ENCODE data around the gene WWOX.

Gene WWOX

DNA sequence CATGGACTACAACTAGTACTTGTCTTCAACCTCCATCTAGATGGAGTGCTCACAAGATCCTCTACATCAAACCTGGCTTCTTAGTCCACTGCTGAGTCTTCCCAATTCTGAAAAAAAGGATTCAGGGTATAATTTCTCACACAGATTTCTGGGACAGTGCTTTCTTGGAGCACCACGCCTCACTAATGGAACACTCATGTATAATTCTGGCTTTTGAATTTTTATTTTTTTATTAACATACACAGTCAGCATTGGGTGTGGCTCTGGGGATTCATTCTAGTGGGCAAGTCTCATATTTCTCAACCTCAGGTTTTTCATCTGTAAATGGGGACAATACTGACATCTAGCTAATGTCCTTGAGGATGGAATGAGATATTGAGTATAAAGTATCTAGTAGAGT, 696.0 kb downstream of the WWOX start:
- no peak for DNase-seq (ENCODE audit: low read depth in 2 of 2)

DNA sequence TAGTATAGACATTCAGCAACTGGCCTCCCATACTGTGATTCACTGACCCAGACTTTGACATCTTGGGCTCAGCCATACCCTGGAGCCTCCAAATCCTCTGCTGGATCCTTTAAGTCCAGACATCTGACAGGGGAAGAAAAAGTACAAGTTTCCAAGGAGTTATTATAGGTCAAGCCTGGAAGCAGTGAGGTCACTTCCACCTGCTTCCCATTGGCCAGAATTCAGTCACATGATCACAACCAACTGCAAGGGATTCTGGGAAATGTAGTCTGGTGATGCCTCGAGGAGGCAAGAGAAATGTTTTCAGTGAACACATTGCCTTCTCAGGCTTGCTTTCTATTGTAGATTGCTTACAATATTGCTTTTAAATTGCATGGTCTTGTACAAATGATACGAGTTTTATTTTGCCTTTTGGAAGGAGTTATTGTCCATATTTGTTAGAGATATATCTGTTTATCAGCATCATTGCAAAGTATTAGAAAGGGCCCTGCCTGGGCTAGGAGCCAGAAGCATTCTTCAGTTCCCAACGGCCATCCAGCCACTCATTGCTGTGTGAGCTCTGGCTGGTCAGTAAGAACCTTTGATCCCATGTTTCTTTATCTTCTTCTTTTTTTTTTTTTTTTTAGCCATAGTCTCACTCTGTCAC, 696.9 kb downstream of the WWOX start:
- DNase-seq (ENCODE audit: low read depth in 2 of 2): no peak

DNA sequence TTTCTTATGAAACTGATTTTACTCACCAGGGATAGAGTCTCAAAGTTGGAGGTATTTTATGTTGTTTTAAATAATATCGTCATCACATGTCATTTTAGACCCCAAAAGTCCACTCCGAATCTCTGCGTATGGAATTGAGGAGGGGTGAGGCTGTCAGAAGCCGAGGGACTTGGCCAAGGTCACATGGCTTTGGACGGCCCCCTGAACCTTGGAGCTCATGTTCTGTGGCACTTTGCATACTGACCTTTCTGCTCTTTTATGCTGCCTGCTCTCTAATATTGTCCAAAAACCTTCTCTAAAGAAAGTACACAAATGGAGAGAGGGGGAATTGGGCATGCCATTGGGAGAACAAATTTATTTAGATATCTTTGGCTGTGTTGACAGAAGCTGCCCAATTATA, 700.0 kb downstream of the WWOX start:
- DNase-seq (ENCODE audit: low read depth in 2 of 2): no peak

DNA sequence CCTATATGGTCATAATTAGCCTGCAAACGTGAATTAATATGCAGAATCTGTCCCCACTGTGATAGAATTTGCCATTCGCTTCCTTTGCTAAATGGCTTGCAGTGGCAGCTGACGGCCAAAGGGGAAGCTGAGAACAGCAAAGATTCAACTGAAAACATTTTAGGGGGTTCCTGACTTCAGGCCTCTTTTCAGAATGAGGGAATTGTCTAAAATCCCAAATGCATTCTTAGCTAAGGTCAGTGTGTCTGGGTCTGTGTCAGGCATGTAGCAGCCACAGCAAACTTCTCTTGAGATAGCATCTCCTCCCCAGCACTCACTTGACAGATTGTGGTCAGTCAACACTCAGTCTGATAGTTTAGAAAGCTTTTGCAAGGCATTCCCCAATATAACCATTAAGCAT, 701.1 kb downstream of the WWOX start:
- DNase-seq (ENCODE audit: low read depth in 2 of 2): no peak

DNA sequence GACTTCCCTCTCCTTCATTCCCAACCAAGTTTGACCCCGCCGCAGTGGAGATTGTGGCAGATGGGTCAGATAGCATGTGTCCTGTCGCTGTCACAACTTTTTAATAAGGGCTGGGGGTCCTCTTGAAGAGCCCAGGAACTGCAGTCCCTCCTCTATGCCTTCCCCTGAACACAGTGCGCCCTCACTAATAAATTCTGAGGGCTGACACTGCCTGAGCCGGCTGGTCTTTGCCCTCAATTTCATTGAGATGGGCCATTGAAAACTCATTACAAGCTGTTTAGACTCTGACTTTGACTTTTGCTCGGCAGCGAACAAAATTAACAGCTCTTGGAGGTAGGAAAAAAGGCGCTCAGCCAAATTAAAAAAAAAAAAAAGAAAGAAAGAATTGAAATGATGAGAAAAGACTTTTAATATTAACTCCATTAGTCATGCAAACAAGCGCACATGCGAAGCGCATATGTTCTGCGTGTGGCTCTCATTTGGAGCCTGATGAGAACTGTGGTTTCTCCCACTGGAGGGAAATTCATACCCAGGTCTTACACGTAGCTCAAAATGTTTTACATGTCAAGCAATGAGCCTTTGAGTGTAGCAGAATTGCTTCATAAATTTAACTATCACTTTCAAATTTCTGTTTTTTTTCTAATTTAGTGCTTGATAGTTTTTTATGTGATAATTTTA, 704.7 kb downstream of the WWOX start:
- no peak for DNase-seq (ENCODE audit: low read depth in 2 of 2)

DNA sequence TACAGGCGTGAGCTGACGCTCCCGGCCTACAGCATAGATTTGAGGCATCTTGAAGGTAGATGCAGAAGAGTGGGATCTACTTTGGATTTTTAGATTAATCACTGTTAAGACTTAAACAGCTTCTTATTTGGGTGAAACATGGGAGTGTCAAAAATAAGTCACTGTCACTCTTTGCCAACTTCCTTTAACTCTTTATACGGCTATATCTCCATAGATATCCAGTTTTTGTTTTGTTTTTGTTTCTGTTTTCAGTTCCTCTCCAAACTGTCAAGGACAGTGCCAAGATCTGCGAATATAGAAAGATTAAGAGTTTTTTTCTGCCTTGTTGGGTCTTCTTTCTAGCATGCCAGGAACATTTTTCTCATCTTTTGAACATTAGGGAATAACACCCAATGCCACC, 706.1 kb downstream of the WWOX start:
- DNase-seq (ENCODE audit: low read depth in 2 of 2): no peak

DNA sequence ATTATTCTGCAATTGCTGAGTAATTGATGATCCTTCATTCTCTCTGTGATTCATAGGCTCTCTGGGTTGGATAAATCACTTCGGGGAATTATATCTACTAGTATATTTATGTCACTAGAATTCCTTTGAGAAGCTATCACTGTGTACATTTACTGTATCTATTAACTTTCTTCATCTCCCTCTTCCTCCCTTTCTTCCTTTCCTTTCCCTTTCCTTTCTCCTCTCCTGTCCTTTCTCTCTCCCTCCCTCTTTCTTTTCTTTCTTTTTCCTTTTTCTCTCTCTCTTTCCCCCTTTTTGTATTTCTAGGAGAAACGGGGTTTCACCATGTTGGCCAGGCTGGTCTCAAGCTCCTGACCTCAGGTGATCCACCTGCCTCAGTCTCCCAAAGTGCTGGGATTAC, 711.8 kb downstream of the WWOX start:
- no peak for DNase-seq (ENCODE audit: low read depth in 2 of 2)

DNA sequence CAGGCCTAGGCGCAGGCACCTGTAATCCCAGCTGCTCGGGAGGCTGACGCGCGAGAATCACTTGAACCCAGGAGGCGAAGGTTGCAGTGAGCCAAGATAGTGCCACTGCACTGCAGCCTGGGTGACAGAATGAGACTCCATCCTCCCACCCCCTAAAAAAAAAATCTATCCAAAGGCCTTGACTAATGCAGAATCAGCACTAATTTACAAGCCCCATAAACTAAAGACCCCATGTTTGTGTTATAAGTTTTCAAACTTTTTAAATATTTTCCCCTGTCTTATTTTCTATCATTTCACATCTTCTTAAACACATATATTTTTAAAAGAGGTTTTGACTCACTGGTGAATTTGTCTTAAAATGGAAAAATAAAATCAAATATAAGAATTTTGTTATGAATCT, 713.1 kb downstream of the WWOX start:
- DNase-seq (ENCODE audit: low read depth in 2 of 2): no peak

DNA sequence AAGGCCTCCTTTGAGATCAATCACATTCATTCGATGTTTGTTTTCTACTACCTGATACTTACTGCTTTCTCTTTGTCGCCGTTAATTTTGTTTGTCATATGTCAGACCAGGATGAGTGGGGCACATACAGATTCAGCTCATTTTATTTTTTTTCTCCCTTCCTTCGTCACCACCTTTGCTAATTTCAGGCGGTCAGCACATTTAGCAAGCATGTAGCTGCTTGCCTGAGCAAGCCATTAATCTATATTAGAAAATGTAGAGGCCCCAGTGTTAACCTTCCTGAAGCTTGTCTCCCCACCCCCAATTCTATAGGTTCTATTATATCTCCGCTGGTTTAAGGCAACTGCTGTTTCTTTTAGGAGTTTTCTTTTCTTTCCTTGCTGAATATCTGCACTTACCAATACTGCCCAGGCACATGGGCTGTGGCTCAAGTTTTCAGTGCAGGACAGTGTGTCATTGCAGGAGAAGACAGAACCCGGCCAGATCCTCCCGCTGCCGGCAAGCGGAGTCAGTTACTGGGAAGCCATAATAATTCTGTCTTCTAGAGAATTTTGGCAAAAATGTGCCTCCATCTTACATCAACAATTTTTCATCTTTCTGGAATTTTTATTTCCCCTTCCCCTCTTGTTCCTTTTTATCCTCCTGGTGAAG, 714.3 kb downstream of the WWOX start:
- DNase-seq (ENCODE audit: low read depth in 2 of 2): no peak

DNA sequence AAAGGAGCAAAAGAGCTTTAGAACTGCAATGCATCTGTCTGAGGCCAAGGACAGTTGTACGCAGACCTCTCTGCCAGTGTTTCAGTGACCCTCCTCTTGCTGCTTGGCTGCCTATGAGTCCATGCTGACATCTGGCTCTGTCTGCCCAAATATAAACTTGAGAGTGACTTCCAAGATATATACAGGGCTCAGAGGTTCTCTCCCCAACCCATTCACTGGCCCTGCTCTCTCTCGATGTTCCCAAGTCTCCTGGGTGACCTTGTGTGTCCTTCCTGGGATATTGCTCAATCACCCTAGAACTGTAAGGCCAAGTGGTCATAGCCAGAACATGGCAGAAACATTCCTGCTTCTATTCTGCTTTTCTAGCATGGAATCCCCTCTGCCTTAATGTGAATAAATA, 716.3 kb downstream of the WWOX start:
- DNase-seq (ENCODE audit: low read depth in 2 of 2): no peak

DNA sequence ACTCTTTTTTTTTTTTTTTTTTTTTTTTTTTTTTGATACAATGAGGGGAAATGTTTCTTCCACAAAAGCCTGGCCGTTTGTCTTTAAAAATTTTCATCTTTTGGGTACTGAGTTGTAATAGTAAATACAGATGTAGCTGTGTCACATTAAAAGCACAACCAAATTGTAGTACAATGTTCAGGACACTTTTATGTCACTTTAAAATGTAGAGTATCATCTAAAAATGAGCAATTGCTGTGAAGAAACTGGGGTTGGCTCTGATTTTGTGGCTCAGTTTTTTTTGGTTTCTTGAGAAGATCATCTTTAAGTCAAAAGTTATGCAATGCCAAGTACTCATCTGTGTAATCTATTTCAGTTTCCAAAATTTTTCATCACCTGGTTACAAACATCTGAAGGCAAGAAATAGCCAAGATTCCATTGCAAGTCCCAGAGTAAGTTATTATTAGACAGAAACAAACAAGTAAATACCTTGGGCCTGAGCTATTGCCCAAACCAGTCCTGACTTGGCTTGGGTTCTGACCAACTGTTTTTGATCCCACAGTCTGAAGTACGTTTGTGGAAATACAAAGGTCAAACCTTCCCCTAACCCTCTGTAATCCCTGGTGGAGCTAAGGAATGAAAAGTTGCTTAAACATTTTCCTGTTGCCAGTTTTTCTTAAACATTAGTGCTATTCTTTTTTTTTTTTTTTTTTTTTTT, 717.2 kb downstream of the WWOX start:
- DNase-seq (ENCODE audit: low read depth in 2 of 2): no peak

DNA sequence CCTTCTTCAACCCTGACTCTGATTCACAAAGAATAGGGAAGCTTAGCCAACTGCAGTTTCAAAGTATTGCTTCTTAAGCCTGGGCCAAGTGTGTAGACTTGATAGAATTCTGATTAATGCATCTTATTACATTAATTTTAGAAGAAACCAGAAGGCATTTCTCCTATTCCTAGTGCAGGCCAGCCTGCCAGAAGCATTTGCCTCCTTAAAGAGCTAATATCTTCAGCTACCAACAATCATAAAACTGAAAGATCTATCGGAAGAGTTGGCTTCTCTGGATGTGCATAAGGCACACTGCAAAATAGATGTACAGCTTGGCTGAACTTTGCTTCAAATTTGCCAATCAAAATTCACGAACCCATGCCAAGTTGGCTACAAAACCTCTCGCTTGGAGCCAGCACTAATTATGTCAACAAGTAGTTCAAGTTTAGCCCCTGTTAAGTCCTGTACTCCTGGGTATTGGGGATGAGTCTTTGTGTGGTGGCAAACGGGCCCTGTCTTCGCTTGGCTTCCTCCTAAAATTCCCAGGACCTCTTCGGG, 717.8 kb downstream of the WWOX start:
- no peak for DNase-seq (ENCODE audit: low read depth in 2 of 2)

DNA sequence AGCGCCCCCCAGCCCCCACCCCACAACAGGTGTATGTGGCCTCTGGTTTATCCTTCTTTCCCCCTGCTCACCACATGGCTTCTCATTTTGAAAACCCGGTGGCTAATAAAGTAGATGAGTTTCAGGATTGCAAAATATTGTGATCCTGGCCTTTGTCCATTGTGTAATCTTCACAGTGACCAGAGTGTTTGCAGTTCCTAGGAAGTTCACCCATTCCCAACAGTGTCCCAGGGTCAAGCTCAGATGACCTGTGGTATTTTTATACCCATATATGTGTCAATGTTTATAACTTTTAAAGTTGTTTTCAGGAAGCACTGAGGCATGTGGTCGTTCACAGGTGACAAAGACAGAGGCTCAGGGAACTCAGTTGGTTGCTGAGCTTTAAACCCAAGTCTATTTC, 721.9 kb downstream of the WWOX start:
- DNase-seq (ENCODE audit: low read depth in 2 of 2): no peak

DNA sequence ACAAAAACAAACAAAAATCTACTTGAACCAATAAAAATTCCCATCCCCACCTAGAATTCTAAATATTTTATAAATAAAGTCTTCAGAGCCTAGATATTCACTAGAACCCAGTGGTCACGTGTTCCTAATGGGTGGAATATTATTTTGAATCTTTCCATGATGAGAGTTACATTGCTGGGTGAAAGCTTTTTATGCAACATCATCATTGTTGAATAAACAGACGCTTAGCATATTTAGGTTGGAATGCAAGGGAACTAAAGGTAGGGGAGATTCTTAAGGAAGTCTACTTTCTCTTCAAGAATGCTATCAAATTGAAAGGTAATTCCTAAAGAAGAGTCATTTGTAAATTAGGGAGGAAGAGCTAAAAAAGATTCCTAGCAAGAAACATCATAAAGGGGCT, 723.1 kb downstream of the WWOX start:
- DNase-seq (ENCODE audit: low read depth in 2 of 2): no peak

DNA sequence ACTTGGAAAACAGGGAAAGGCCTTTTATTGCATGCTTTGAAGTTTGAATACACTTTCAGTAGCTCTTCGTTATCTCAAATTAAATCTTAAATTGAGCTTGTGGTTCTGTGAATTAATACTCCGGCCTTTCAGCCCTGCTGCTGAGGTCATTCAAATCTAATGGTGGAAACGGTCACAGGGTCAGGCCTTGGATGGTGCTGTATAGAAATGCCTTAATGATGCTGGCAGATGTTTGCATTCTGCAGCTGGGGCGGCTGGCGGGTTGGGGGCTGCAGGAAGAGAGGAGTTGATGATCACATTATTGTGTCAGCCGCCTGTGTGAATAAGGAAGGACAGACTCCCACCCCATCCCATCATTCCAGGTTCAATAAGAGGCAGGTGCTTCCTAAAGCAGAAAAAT, 723.6 kb downstream of the WWOX start:
- no peak for DNase-seq (ENCODE audit: low read depth in 2 of 2)

DNA sequence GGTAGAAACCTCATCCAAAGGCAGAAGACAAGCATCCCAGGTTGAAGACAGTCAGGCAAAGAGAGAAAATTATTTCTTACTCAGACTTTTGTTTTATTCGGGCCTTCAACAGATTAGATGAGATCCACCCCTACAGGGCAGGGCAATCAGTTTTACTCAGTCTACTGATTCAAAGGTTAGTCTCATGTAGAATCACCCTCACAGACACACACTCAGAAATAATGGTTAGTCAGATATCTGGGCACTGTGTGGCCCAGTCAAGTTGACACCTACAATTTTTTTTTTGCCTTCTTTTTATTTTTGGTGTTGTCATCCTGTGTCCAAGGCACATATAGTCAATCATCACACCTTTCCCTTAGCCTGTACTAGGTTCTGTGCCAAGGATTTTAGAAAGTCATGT, 729.8 kb downstream of the WWOX start:
- no peak for DNase-seq (ENCODE audit: low read depth in 2 of 2)

DNA sequence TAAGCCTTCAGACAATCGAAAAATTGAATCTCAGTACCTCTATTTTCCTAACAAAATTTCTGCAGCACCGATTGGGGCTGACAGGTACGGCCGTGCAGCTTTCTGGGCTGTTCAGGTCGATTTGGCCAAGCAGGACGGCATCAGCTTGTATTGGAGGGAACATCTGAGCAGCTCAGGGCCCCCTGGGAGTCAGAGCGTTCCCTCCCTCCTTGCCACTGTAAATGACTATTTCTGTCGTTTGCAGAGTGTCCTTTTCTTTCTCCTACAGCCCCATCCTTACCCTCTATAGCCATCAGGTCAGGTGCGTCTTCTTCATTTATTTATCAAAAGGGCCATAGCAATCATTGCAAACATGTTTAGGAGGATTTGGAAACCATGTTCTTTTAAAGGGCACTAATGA, 731.1 kb downstream of the WWOX start:
- DNase-seq (ENCODE audit: low read depth in 2 of 2): no peak

DNA sequence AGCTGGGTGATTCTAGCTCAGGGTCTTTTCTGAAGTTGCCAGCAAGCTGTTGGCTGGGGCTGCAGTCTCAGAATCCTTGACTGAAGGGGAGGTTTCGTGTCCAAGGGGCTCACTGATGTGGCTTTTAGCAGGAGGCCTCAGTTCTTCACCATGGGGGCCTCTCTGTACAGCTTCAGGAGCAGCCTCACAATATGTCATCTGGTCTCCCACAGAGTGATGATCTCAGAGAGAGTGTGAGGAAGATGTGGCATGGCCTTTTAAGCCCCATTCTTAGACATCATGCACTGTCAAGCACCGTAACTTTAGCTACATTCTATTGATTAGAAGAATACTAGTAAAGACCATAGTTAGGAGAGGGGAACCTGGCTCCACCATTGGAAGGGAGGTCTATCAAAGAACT, 732.6 kb downstream of the WWOX start:
- no peak for DNase-seq (ENCODE audit: low read depth in 2 of 2)

DNA sequence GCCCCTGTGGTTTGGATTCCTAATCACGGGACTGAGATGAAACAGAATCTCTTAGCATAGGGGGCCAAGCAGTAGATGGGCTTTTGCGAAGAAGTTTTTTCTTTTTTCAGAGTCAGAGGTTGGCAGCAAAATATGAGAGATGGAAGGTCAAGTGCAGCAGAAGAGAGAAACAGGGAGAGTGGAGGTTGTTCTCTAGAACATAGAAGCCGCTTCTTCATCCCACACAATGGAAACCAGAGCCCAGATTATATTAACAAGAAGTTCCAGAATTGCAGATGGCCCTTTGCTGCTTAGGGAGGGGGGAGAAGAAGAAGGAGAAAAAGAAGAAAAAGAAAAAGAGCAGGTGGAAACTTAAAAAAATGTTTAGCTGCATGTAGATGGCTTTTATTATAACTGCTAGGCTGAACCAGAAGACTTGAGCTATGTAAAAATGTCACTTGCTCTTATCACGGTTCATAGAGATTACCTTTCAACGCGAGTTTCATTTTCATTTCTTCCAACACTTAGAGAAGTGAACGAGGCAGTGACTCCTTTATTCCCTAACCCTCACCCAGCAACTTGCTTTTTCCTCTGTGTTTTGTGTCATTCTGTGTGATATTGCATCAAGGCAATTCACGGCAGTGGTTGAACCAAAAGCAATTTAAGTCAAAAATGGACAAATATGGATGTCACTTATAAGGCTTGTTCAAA, 737.5 kb downstream of the WWOX start:
- DNase-seq (ENCODE audit: low read depth in 2 of 2): no peak

DNA sequence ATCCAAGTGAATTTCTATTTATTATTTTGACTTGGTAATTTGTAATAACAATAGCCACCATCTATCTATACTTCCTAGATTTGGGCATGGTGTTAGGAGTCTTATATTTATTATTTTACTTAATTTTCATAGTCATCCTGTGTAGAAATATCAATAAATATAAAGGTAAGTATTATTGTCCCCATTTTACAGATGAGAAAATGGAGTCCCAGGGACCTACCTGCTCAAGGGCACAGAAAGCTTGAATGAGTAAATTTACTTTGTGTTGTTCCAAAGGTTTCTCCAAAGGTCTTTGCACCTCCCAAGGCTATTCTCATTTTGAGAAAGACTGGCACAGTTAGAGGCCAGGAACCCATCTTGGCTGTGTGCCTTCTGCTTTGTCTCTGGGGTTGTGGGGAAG, 738.3 kb downstream of the WWOX start:
- no peak for DNase-seq (ENCODE audit: low read depth in 2 of 2)

DNA sequence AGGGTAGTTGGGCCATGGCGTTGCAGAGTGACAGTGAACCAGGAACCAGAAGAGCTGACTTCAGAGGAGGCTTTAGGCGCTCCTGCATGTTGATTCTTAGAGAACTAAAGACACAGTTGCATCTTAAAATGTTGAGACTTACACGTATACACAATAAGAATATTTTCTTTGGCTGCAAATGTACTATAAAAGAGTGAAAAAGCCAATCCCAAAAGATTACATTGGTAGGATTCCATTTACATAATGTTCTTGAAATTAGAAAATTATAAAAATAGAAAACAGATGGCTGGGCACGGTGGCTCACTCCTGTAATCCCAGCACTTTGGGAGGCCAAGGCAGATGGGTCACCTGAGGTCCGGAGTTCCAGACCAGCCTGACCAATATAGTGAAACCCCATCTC, 738.8 kb downstream of the WWOX start:
- no peak for DNase-seq (ENCODE audit: low read depth in 2 of 2)

DNA sequence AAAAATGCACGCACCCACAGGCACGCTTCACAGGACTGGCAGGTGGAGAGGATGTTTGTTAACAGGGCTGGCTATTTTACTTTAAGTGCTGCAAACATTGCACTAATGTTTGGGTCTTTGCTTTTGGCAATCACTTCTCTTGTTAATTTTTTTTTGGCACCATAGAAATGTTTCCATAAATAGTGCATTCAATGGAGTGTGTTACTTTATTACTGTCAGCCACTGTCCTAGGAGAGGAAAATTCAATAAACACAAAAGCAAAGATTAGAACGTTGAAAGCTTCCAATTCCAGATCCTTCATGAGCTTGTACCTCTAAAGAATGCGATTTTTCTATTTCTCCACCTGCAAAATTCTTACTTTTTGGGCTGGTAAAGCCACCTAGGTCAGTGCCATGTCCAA, 743.5 kb downstream of the WWOX start:
- DNase-seq (ENCODE audit: low read depth in 2 of 2): no peak
